B cell (primary cell): Measurements from ENCODE around the gene MRPS6. TPM values are rescaled to one million over a fixed set of nuclear protein-coding genes. Genes with fewer than 3 reads are reported as not detected.

Experiments
- ATAC-seq: fragments of 200-7000 bp; cut with Tn5 transposase; one replicate; pipeline ENCODE4 v1.10.0; 2021; ENCODE audit warnings: low read depth, mild to moderate bottlenecking, moderate number of reproducible peaks, moderate library complexity
- CTCF ChIA-PET: fragments of 350-600 bp; sonication (Branson Sonifier 250); formaldehyde crosslinking; loops from one replicate; lab custom pipeline; 2021; ENCODE audit warnings: antibody characterized with exemption, inconsistent platforms; lab: Charles Lee
- POLR2A ChIA-PET: fragments of 350-600 bp; sonication (Branson Sonifier 250); formaldehyde crosslinking; loops from one replicate; lab custom pipeline; 2021; ENCODE audit warnings: antibody characterized with exemption; lab: Charles Lee
- DNase-seq: peaks from one replicate; pipeline ENCODE4 v3.0.0; 2013
- H2AFZ ChIP-seq: 2 replicates; pipeline ENCODE4 v1.6.1; 2012; ENCODE audit warnings: mild to moderate bottlenecking, low read depth, low read length; ENCODE audit not compliant: insufficient read depth, poor library complexity, severe bottlenecking
- H3K27ac ChIP-seq, 2 donors: 1 replicate in 1 of 2; 2 replicates in 1 of 2; pipeline ENCODE4 v1.5.1; 2012 to 2013; ENCODE audit warnings: low read length in 2 of 2, mild to moderate bottlenecking in 2 of 2, moderate library complexity in 1 of 2
- H3K27me3 ChIP-seq, 4 experiments: fragments of 200-600 bp in 1 of 4; sonication (generic) in 1 of 4; replicated peaks in 1 of 4; 1 replicate in 2 of 4; 2 replicates in 2 of 4; pipeline versions ENCODE4 v1.6.1 to v1.7.0; 2013 to 2016; ENCODE audit warnings: low read length in 3 of 4, mild to moderate bottlenecking in 2 of 4, mixed read lengths in 1 of 4, moderate library complexity in 1 of 4; ENCODE audit not compliant: insufficient read depth in 4 of 4, control insufficient read depth in 3 of 4; ENCODE audit errors: control extremely low read depth in 1 of 4
- H3K36me3 ChIP-seq, 2 experiments: replicated peaks in 1 of 2; 1 replicate in 1 of 2; 2 replicates in 1 of 2; pipeline versions ENCODE4 v1.6.1 to v1.7.1; 2013; ENCODE audit warnings: low read length in 1 of 2; ENCODE audit not compliant: insufficient read depth in 2 of 2, control insufficient read depth in 1 of 2; ENCODE audit errors: control extremely low read depth in 1 of 2, extremely low read depth in 1 of 2
- H3K4me1 ChIP-seq, 2 donors: fragments of 200-600 bp in 1 of 2; sonication (generic) in 1 of 2; 1 replicate in 1 of 2; 2 replicates in 1 of 2; pipeline versions ENCODE4 v1.5.1 to v1.6.1; 2013 to 2017; ENCODE audit warnings: low read length in 2 of 2; ENCODE audit not compliant: control insufficient read depth in 2 of 2, insufficient read depth in 2 of 2
- H3K4me2 ChIP-seq: replicated peaks from 2 replicates; pipeline ENCODE3; 2012; ENCODE audit warnings: mild to moderate bottlenecking, low read depth, low read length; ENCODE audit not compliant: poor library complexity, severe bottlenecking
- H3K4me3 ChIP-seq, 5 experiments: fragments of 200-600 bp in 1 of 5; sonication (generic) in 1 of 5; 1 replicate in 3 of 5; 2 replicates in 2 of 5; pipeline versions ENCODE4 v1.5.1 to v1.7.0; 2011 to 2016; ENCODE audit warnings: low read length in 4 of 5, mild to moderate bottlenecking in 4 of 5, low read depth in 2 of 5, control low read depth in 1 of 5, moderate library complexity in 1 of 5; ENCODE audit not compliant: insufficient read depth in 1 of 5; ENCODE audit errors: control extremely low read depth in 1 of 5, extremely low read depth in 1 of 5
- H3K79me2 ChIP-seq: fragments of 200-600 bp; sonication (generic); one replicate; pipeline ENCODE4 v1.6.0; 2016; ENCODE audit warnings: low read length; ENCODE audit not compliant: control insufficient read depth, insufficient read depth
- H3K9ac ChIP-seq: fragments of 200-600 bp; sonication (generic); 2 replicates; pipeline ENCODE4 v1.6.1; 2017; ENCODE audit warnings: mild to moderate bottlenecking, low read length, moderate library complexity
- H3K9me3 ChIP-seq, 3 donors: one replicate each; pipeline versions ENCODE4 v1.6.1 to v1.7.1; 2013; ENCODE audit warnings: low read length in 2 of 3; ENCODE audit not compliant: control insufficient read depth in 2 of 3, insufficient read depth in 1 of 3; ENCODE audit errors: control extremely low read depth in 1 of 3
- H4K20me1 ChIP-seq: 2 replicates; pipeline ENCODE4 v1.6.0; 2012; ENCODE audit warnings: mild to moderate bottlenecking, low read length; ENCODE audit not compliant: insufficient read depth, control insufficient read depth, poor library complexity, severe bottlenecking
- H3K27ac Mint-ChIP-seq: one replicate; pipeline ENCODE4 v1.8.0; 2021; ENCODE audit warnings: mixed read lengths
- H3K27me3 Mint-ChIP-seq: one replicate; pipeline ENCODE4 v1.8.0; 2021; ENCODE audit warnings: mixed read lengths
- H3K4me1 Mint-ChIP-seq: one replicate; pipeline ENCODE4 v1.8.0; 2021; ENCODE audit warnings: mixed read lengths
- H3K4me3 Mint-ChIP-seq: one replicate; pipeline ENCODE4 v1.8.0; 2021; ENCODE audit warnings: mixed read lengths
- H3K9me3 Mint-ChIP-seq: one replicate; pipeline ENCODE4 v1.8.0; 2022; ENCODE audit warnings: mixed read lengths; ENCODE audit not compliant: insufficient read depth
- CTCF ChIP-seq: fragments of 200-600 bp; IDR thresholded peaks from one replicate; pipeline ENCODE4 v1.8.0; 2022; ENCODE audit warnings: antibody characterized with exemption, mild to moderate bottlenecking
- EZH2 ChIP-seq: IDR thresholded peaks from 2 replicates; pipeline ENCODE4 v1.6.1; 2012; ENCODE audit warnings: borderline replicate concordance, low read depth, mild to moderate bottlenecking, moderate library complexity, low read length; ENCODE audit not compliant: insufficient read depth, poor library complexity, severe bottlenecking
- WGBS: methylation state at CpG from one replicate; pipeline ENCODE4 v1.1.5; 2013; ENCODE audit warnings: missing lambda C conversion rate; ENCODE audit not compliant: insufficient coverage; 5-methylcytosine and 5-hydroxymethylcytosine counted together
- intact Hi-C: fragments of 100-400 bp; cut with micrococcal nuclease; formaldehyde crosslinking; loops from one replicate; pipeline ENCODE4 v1.10.0; 2022
- polyA plus RNA-seq: library from polyadenylated mRNA; depleted of rRNA; stranded (reverse); fragments of >200 nt; gene quantifications from 2 replicates; pipeline ENCODE4 v1.2.3, GENCODE V29; 2012
- total RNA-seq, 2 donors: library from RNA; stranded (reverse); fragments of 120-200 nt in 1 of 2; gene quantifications; 1 replicate in 1 of 2; 2 replicates in 1 of 2; pipeline versions ENCODE4 v1.2.3 to v1.2.4, GENCODE V29; 2013 to 2022

MRPS6 gene
- total and polyA plus RNA-seq, 2 donors (not counting 1 experiment from before 2014, with no cell fraction given), result 15.7 to 37.9 TPM

- H4K20me1 ChIP-seq, result no peaks in the 10 kb centered on the region
- ATAC-seq, result no peak
- ChIA-PET CTCF (no interaction called here), POLR2A (no interaction called here)
- H3K9me3 ChIP-seq, result peaks cover 4 to 71% (median 56%) of the 10 kb centered on the region in 3 donors
- TF ChIP-seq CTCF (no peak), EZH2 (no peak)
- no peaks in the 10 kb centered on the region for H3K27me3 Mint-ChIP-seq
- no peak overlapping the region for H3K4me2 ChIP-seq
- no peaks in the 10 kb centered on the region for H3K36me3 ChIP-seq
- DNase-seq, result no peak
- H3K9me3 Mint-ChIP-seq, result peaks cover 20% of the 10 kb centered on the region
- intact Hi-C loops, result no loop called here
- no peaks in the 10 kb centered on the region for H3K4me1 ChIP-seq
- no CpG with 5 or more reads among the region's 2 CpGs for WGBS
- H3K79me2 ChIP-seq, result no peaks in the 10 kb centered on the region
- H2AFZ ChIP-seq, result no peak overlapping the region
- no peak overlapping the region for H3K27ac ChIP-seq
- H3K4me1 Mint-ChIP-seq, result no peaks in the 10 kb centered on the region
- no peaks in the 10 kb centered on the region for H3K27me3 ChIP-seq
- no peak overlapping the region for H3K27ac Mint-ChIP-seq
- no peak overlapping the region for H3K4me3 ChIP-seq
- H3K4me3 Mint-ChIP-seq, result no peak overlapping the region
- no peak overlapping the region for H3K9ac ChIP-seq
Measured at GRCh38 chr21:34170886-34171285, 97.5 kb downstream of the MRPS6 start.

- Mint-ChIP-seq H3K27ac (no peak overlapping the region), H3K9me3 (peaks cover 20% of the 10 kb centered on the region), H3K4me1 (no peaks in the 10 kb centered on the region), H3K4me3 (no peak overlapping the region), H3K27me3 (no peaks in the 10 kb centered on the region)
- intact Hi-C loops, result no loop called here
- Histone ChIP-seq H3K4me1 (no peaks in the 10 kb centered on the region), H3K27ac (no peak overlapping the region), H2AFZ (no peak overlapping the region), H4K20me1 (no peaks in the 10 kb centered on the region), H3K4me2 (no peak overlapping the region), H3K4me3 (no peak overlapping the region), H3K27me3 (no peaks in the 10 kb centered on the region), H3K9ac (no peak overlapping the region), H3K79me2 (no peaks in the 10 kb centered on the region), H3K36me3 (no peaks in the 10 kb centered on the region), H3K9me3 (peaks cover 3 to 40% (median 26%) of the 10 kb centered on the region in 3 donors)
- DNase-seq, result no peak
- CTCF ChIA-PET, result no interaction called here
- TF ChIP-seq EZH2 (no peak), CTCF (no peak)
- POLR2A ChIA-PET, result no interaction called here
- no peak for ATAC-seq
Measured at GRCh38 chr21:34174470-34174869, 101.1 kb downstream of the MRPS6 start.
